GM12873 (cell line): ENCODE measurements around the gene SSH2.

Source experiments
- CTCF ChIP-seq: IDR thresholded peaks from 2 replicates; pipeline ENCODE4 v1.5.1; 2012; ENCODE audit warnings: low read depth, mild to moderate bottlenecking, moderate library complexity, low read length, control low read depth; ENCODE audit not compliant: insufficient read depth; ENCODE audit errors: missing control alignments

Gene SSH2

GRCh38 chr17:29749045-29749825, 180.8 kb downstream of the SSH2 start:
- TF ChIP-seq CTCF = no peak

GRCh38 chr17:29748400-29748799, 181.6 kb downstream of the SSH2 start:
- TF ChIP-seq CTCF = no peak

GRCh38 chr17:29747660-29748059, 182.4 kb downstream of the SSH2 start:
- TF ChIP-seq CTCF = no peak

- TF ChIP-seq CTCF = no peak
These were observed 183.4 kb downstream of the SSH2 start for GRCh38 chr17:29746669-29747068.

- TF ChIP-seq CTCF = no peak
These were observed 185.9 kb downstream of the SSH2 start for GRCh38 chr17:29744121-29744520.

GRCh38 chr17:29742210-29742513, 187.9 kb downstream of the SSH2 start:
- TF ChIP-seq CTCF = no peak

- TF ChIP-seq CTCF = no peak
These were observed 190.0 kb downstream of the SSH2 start for GRCh38 chr17:29740017-29740416.

- no peak for TF ChIP-seq CTCF
These were observed 195.4 kb downstream of the SSH2 start for GRCh38 chr17:29734640-29735039.
